ENCODE results near the gene DCLK1. TPM values are rescaled to one million over a fixed set of nuclear protein-coding genes. Genes with fewer than 3 reads are reported as not detected.
A peak's percentile ranks its signal among the peaks of the same experiment; 100 is the strongest.

Gene DCLK1
- total RNA-seq, 2 donors from 2014 or later = 25.6 to 27.8 TPM

DNA sequence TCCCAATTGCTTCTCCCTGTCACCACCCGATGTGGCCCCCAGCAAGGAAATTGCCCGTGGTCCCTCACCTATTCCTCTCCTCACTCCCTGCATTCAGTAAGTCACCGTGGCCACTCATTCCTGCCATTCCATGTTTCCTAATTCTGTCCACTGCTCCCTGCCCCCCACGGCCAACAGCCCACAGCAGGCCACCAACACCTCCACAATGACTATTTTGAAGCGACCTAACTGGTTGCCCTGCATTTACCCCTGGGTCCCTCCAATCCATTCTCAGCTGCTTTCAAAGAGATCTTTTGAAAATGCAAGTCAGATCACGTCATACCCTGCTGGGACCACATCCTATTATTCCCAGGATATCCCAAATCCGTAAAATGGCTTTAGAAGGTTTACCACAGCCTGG is 210.4 kb downstream of the DCLK1 start:
- H3K36me3 ChIP-seq = no peaks in the 10 kb centered on the region
- H3K4me1 ChIP-seq (ENCODE audit: control insufficient read depth in 1 of 2, low read depth in 2 of 2) = peaks cover 3 to 7% of the 10 kb centered on the region in 2 donors
- ATAC-seq (ENCODE audit: insufficient number of reproducible peaks, low FRiP score, low read depth) (no peak), DNase-seq (ENCODE audit: low spot score) (no peak)
- H3K9me3 ChIP-seq = no peaks in the 10 kb centered on the region
- H3K27ac ChIP-seq = no peak overlapping the region
- H3K27me3 ChIP-seq (replicated peaks; ENCODE audit: insufficient read depth) = no peaks in the 10 kb centered on the region
- TF ChIP-seq, protein P1, sequence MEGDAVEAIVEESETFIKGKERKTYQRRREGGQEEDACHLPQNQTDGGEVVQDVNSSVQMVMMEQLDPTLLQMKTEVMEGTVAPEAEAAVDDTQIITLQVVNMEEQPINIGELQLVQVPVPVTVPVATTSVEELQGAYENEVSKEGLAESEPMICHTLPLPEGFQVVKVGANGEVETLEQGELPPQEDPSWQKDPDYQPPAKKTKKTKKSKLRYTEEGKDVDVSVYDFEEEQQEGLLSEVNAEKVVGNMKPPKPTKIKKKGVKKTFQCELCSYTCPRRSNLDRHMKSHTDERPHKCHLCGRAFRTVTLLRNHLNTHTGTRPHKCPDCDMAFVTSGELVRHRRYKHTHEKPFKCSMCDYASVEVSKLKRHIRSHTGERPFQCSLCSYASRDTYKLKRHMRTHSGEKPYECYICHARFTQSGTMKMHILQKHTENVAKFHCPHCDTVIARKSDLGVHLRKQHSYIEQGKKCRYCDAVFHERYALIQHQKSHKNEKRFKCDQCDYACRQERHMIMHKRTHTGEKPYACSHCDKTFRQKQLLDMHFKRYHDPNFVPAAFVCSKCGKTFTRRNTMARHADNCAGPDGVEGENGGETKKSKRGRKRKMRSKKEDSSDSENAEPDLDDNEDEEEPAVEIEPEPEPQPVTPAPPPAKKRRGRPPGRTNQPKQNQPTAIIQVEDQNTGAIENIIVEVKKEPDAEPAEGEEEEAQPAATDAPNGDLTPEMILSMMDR (IDR thresholded peaks at IDR 0.05) = no peak
- H3K4me3 ChIP-seq = no peak overlapping the region

DNA sequence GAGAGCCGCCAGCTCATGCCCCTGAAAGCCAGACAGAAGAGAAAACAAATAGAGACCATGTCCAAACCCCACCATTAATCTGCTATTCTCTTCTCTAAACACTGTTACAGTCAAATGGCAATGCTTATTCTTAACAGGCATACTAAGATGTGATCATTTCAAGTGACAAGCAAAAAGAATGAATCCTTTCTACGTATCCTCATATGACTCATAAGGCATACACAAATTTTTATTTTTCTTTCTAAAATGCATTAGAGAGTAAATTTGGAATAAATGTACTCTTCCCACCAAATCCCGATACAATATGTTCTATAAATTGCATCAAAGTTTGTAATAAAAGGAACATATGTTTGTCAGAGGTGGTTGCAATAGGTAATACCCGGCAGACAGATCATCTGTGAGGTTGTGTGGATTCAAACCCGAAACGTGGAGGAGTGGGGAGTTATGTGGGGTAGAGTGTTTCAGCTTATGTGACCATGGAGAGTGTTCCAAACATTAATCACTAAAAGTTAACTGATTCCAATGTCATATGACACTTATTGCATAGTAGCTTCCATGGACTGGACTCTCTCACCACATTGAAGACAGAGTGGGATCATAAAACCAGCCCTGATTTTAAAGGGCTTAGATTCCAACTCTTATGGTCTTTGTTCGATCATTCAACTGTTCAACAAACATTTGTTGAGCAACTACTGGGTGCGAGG is 213.1 kb downstream of the DCLK1 start:
- TF ChIP-seq, protein P1 (IDR thresholded peaks at IDR 0.05) = no peak
- Histone ChIP-seq H3K9me3 (no peaks in the 10 kb centered on the region), H3K27me3 (replicated peaks; ENCODE audit: insufficient read depth) (no peaks in the 10 kb centered on the region), H3K4me1 (ENCODE audit: control insufficient read depth in 1 of 2, low read depth in 2 of 2) (peaks cover 3 to 7% of the 10 kb centered on the region in 2 donors), H3K27ac (peak overlapping the region in 1 of 2 donors; percentile 30), H3K36me3 (no peaks in the 10 kb centered on the region), H3K4me3 (peak overlapping the region; percentile 62)
- ATAC-seq (ENCODE audit: insufficient number of reproducible peaks, low FRiP score, low read depth) (no peak), DNase-seq (ENCODE audit: low spot score) (no peak)

DNA sequence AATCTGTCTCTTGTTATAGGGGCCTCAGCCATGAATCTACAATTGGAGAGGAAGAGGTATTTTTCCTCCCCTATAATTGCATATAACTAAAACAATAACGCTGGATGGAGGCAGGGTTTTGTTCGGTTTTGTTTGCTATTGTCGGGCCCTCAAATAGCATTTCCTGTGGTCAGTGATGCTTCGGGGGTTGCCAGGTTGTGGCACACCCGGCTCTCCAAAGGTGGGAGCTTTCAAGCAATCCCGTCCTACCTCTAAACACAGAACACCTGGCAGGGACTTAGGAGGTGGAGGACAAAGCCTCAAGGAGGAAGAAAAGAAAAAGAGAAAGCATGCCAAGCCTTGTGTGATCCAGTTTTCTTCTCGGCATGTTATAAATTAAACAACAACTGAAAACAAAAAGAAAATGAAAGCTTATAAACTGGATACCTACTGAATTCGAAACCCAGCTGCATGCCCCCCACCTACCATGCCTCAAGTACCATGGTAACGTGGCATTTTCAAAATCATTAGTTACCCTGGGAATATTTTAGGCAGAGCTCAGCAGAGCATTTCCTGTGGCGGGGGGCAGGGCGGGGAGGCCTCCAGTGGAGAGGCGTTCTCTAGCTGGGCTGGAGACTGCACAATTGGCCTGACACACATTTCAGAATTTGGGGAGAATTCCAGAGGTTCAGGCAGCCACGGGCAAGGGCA is 213.8 kb downstream of the DCLK1 start:
- ATAC-seq (ENCODE audit: insufficient number of reproducible peaks, low FRiP score, low read depth) (no peak), DNase-seq (ENCODE audit: low spot score) (no peak)
- Histone ChIP-seq H3K27ac (peak overlapping the region; percentile 8 to 24), H3K27me3 (replicated peaks; ENCODE audit: insufficient read depth) (no peaks in the 10 kb centered on the region), H3K4me1 (ENCODE audit: control insufficient read depth in 1 of 2, low read depth in 2 of 2) (peaks cover 3 to 7% of the 10 kb centered on the region in 2 donors), H3K9me3 (no peaks in the 10 kb centered on the region), H3K4me3 (peak overlapping the region; percentile 62), H3K36me3 (no peaks in the 10 kb centered on the region)
- TF ChIP-seq, protein P1 (IDR thresholded peaks at IDR 0.05) = no peak

DNA sequence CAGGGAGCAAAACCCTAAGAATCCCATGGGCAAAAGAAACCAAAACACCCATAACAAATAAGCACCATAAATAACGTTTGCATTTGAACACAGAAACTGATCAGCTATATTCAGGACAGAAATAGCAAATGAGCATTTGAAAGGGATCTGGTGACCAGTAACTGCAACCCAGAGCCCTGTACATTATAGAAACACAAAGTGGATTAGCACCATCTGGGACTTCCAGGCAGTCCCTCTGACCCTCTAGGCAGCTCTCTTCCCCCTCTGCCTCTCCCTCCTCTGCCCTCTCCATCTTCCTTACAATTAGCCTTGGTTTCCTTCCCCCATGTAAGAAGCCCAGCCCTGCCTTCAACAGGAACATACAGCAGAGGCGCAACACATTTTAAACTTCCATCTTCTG is 215.0 kb downstream of the DCLK1 start:
- no peak overlapping the region for H3K27ac ChIP-seq

DNA sequence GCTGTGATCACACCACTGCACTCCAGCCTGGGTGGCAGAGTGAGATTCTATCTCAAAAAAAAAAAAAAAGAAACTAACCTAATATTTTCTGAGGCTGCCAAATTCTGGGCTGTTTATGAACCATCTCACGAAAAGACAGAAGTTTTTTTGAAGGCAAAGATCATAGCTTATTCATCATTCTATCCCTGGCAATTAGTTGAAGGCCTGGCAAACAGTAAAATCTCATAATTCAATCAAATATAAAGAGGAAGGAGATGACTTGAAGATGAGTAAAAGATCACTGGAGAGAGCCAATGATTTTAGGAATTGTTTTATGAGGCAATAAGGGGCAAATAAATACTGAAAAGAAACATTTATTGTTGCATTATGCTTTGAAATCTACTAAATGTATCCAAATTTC is 216.5 kb downstream of the DCLK1 start:
- no peak overlapping the region for H3K27ac ChIP-seq
- no peaks in the 10 kb centered on the region for H3K27me3 ChIP-seq (replicated peaks; ENCODE audit: insufficient read depth)
- H3K36me3 ChIP-seq = no peaks in the 10 kb centered on the region
- ATAC-seq (ENCODE audit: insufficient number of reproducible peaks, low FRiP score, low read depth) (no peak), DNase-seq (ENCODE audit: low spot score) (no peak)
- H3K4me3 ChIP-seq = no peak overlapping the region
- TF ChIP-seq, protein P1 (IDR thresholded peaks at IDR 0.05) = no peak
- H3K4me1 ChIP-seq (ENCODE audit: control insufficient read depth in 1 of 2, low read depth in 2 of 2) = peaks cover 3 to 7% of the 10 kb centered on the region in 2 donors
- H3K9me3 ChIP-seq = no peaks in the 10 kb centered on the region

More for the DNA sequence above, 215.0 kb downstream of the DCLK1 start:
- H3K4me1 ChIP-seq (ENCODE audit: control insufficient read depth in 1 of 2, low read depth in 2 of 2) = peaks cover 3 to 7% of the 10 kb centered on the region in 2 donors
- TF ChIP-seq, protein P1 (IDR thresholded peaks at IDR 0.05) = no peak
- ATAC-seq (ENCODE audit: insufficient number of reproducible peaks, low FRiP score, low read depth) (no peak), DNase-seq (ENCODE audit: low spot score) (no peak)
- no peak overlapping the region for H3K4me3 ChIP-seq
- no peaks in the 10 kb centered on the region for H3K36me3 ChIP-seq
- H3K9me3 ChIP-seq = no peaks in the 10 kb centered on the region
- H3K27me3 ChIP-seq (replicated peaks; ENCODE audit: insufficient read depth) = no peaks in the 10 kb centered on the region
